H9 (cell line): ENCODE results near the gene CCDC178. TPM values are rescaled to one million over a fixed set of nuclear protein-coding genes. Genes with fewer than 3 reads are reported as not detected.

Experiments used
- DNase-seq: peaks from one replicate; pipeline ENCODE4 v3.0.0-alpha.2; 2017
- H2AFZ ChIP-seq: one replicate; pipeline ENCODE4 v1.6.1; 2013; ENCODE audit warnings: mild to moderate bottlenecking, low read length, control low read depth, moderate library complexity
- H2AK5ac ChIP-seq: 2 replicates; pipeline ENCODE4 v1.6.1; 2013; ENCODE audit warnings: low read length, control low read depth, mixed read lengths; ENCODE audit not compliant: insufficient read length
- H2BK120ac ChIP-seq: one replicate; pipeline ENCODE4 v1.6.1; 2013; ENCODE audit warnings: low read depth, mild to moderate bottlenecking, low read length, control low read depth, inconsistent platforms; ENCODE audit not compliant: poor library complexity, severe bottlenecking
- H2BK12ac ChIP-seq: 2 replicates; pipeline ENCODE4 v1.6.1; 2013; ENCODE audit warnings: low read length, control low read depth, mixed read lengths, low read depth; ENCODE audit not compliant: insufficient read length
- H2BK15ac ChIP-seq: 2 replicates; pipeline ENCODE4 v1.6.1; 2013; ENCODE audit warnings: low read depth, low read length, control low read depth
- H2BK20ac ChIP-seq: one replicate; pipeline ENCODE4 v1.6.1; 2013; ENCODE audit warnings: low read depth, mild to moderate bottlenecking, low read length, control low read depth, inconsistent platforms; ENCODE audit not compliant: poor library complexity, severe bottlenecking
- H2BK5ac ChIP-seq: 2 replicates; pipeline ENCODE4 v1.6.1; 2013; ENCODE audit warnings: low read length, control low read depth, mixed read lengths; ENCODE audit not compliant: insufficient read length
- H3K14ac ChIP-seq: 2 replicates; pipeline ENCODE4 v1.6.1; 2013; ENCODE audit warnings: low read length, control low read depth; ENCODE audit not compliant: insufficient read depth
- H3K18ac ChIP-seq: 2 replicates; pipeline ENCODE4 v1.6.1; 2013; ENCODE audit warnings: low read depth, mild to moderate bottlenecking, mixed read lengths, low read length, control low read depth; ENCODE audit not compliant: insufficient read length
- H3K23ac ChIP-seq: 2 replicates; pipeline ENCODE4 v1.6.1; 2013; ENCODE audit warnings: low read length, control low read depth, mixed read lengths, low read depth; ENCODE audit not compliant: insufficient read length
- H3K23me2 ChIP-seq: 2 replicates; pipeline ENCODE4 v1.6.1; 2013; ENCODE audit warnings: low read depth, mild to moderate bottlenecking, mixed read lengths, low read length, control low read depth; ENCODE audit not compliant: insufficient read length, poor library complexity, severe bottlenecking
- H3K27ac ChIP-seq: 2 replicates; pipeline ENCODE4 v1.5.1; 2013; ENCODE audit warnings: low read length, control low read depth, mixed read lengths, low read depth; ENCODE audit not compliant: insufficient read length
- H3K27me3 ChIP-seq: 2 replicates; pipeline ENCODE4 v1.6.1; 2013; ENCODE audit warnings: low read length, control low read depth, inconsistent platforms; ENCODE audit not compliant: insufficient read depth
- H3K4ac ChIP-seq: 2 replicates; pipeline ENCODE4 v1.6.1; 2013; ENCODE audit warnings: low read depth, mild to moderate bottlenecking, control low read depth, inconsistent platforms, low read length, moderate library complexity
- H3K4me1 ChIP-seq: 2 replicates; pipeline ENCODE4 v1.6.1; 2013; ENCODE audit warnings: low read length, control low read depth, inconsistent platforms; ENCODE audit not compliant: insufficient read depth
- H3K4me2 ChIP-seq: 2 replicates; pipeline ENCODE4 v1.6.1; 2013; ENCODE audit warnings: low read length, control low read depth, mixed read lengths; ENCODE audit not compliant: insufficient read length, insufficient read depth
- H3K56ac ChIP-seq: 2 replicates; pipeline ENCODE4 v1.6.1; 2013; ENCODE audit warnings: low read depth, mild to moderate bottlenecking, mixed read lengths, low read length, control low read depth; ENCODE audit not compliant: insufficient read length
- H3K79me1 ChIP-seq: 2 replicates; pipeline ENCODE4 v1.6.1; 2013; ENCODE audit warnings: low read depth, mild to moderate bottlenecking, moderate library complexity, low read length, control low read depth, inconsistent platforms; ENCODE audit not compliant: insufficient read depth, poor library complexity, severe bottlenecking
- H3K79me2 ChIP-seq: 2 replicates; pipeline ENCODE4 v1.6.1; 2013; ENCODE audit warnings: low read length, control low read depth, inconsistent platforms; ENCODE audit not compliant: insufficient read depth
- H3K9ac ChIP-seq: 2 replicates; pipeline ENCODE4 v1.6.1; 2013; ENCODE audit warnings: low read length, control low read depth, mixed read lengths; ENCODE audit not compliant: insufficient read length; ENCODE audit errors: extremely low read depth
- H3K9me3 ChIP-seq: one replicate; pipeline ENCODE4 v1.6.1; 2013; ENCODE audit warnings: low read depth, low read length, inconsistent platforms; ENCODE audit not compliant: control insufficient read depth
- H3T11ph ChIP-seq: one replicate; pipeline ENCODE4 v1.6.1; 2013; ENCODE audit warnings: mild to moderate bottlenecking, low read length, control low read depth, inconsistent platforms
- H4K20me1 ChIP-seq: one replicate; pipeline ENCODE4 v1.6.1; 2013; ENCODE audit not compliant: control insufficient read depth, insufficient read length, insufficient read depth
- H4K5ac ChIP-seq: 2 replicates; pipeline ENCODE4 v1.6.1; 2013; ENCODE audit warnings: low read depth, mild to moderate bottlenecking, mixed read lengths, low read length, control low read depth; ENCODE audit not compliant: insufficient read length
- H4K8ac ChIP-seq: replicated peaks from 2 replicates; pipeline ENCODE4 v1.6.1; 2013; ENCODE audit warnings: low read length, control low read depth, mixed read lengths, low read depth; ENCODE audit not compliant: insufficient read length
- H4K91ac ChIP-seq: 2 replicates; pipeline ENCODE4 v1.6.1; 2013; ENCODE audit warnings: low read depth, mild to moderate bottlenecking, moderate library complexity, mixed read lengths, low read length, control low read depth; ENCODE audit not compliant: insufficient read length
- H3K27ac Mint-ChIP-seq, 3 experiments: 2 replicates in 2 of 3; 3 replicates in 1 of 3; pipeline ENCODE4 v1.8.0; 2020 to 2021; ENCODE audit warnings: mixed read lengths in 3 of 3, mild to moderate bottlenecking in 1 of 3, moderate library complexity in 1 of 3
- H3K27me3 Mint-ChIP-seq: 2 replicates; pipeline ENCODE4 v1.8.0; 2021; ENCODE audit warnings: low read depth, mild to moderate bottlenecking, moderate library complexity, mixed read lengths
- H3K36me3 Mint-ChIP-seq, 3 experiments: 2 replicates in 2 of 3; 3 replicates in 1 of 3; pipeline ENCODE4 v1.8.0; 2020 to 2021; ENCODE audit warnings: low read depth in 3 of 3, mixed read lengths in 3 of 3; ENCODE audit not compliant: insufficient read depth in 1 of 3
- H3K4me1 Mint-ChIP-seq, 2 experiments: 2 replicates each; pipeline ENCODE4 v1.8.0; 2020; ENCODE audit warnings: mixed read lengths in 2 of 2
- H3K4me3 Mint-ChIP-seq, 2 experiments: 2 replicates in 1 of 2; 3 replicates in 1 of 2; pipeline ENCODE4 v1.8.0; 2020 to 2021; ENCODE audit warnings: mild to moderate bottlenecking in 2 of 2, mixed read lengths in 2 of 2, moderate library complexity in 1 of 2
- H3K9me3 Mint-ChIP-seq, 2 experiments: 2 replicates in 1 of 2; 3 replicates in 1 of 2; pipeline ENCODE4 v1.8.0; 2020; ENCODE audit warnings: mild to moderate bottlenecking in 2 of 2, mixed read lengths in 2 of 2, moderate library complexity in 1 of 2
- CTCF ChIP-seq: fragments of 200-600 bp; sonication (generic); conservative IDR thresholded peaks from 3 replicates; pipeline ENCODE4 v1.8.0; 2021; ENCODE audit warnings: antibody characterized with exemption, mild to moderate bottlenecking
- WGBS: extraction: QIAGEN DNeasy Blood & Tissue Kit; methylation state at CpG from one replicate; pipeline ENCODE4 v1.1.7; 2013; ENCODE audit warnings: missing lambda C conversion rate, low lambda C conversion rate, mixed read lengths; ENCODE audit not compliant: insufficient read length; ENCODE audit errors: extremely low coverage; 5-methylcytosine and 5-hydroxymethylcytosine counted together
- total RNA-seq: library from RNA; stranded (reverse); gene quantifications from 2 replicates; pipeline ENCODE4 v1.2.1, GENCODE V29; 2021

Gene CCDC178
- total RNA-seq, 1 experiment from 2014 or later = not detected

- H3K14ac ChIP-seq = no peak overlapping the region
- H2AFZ ChIP-seq = no peak overlapping the region
- no peak overlapping the region for H3K23ac ChIP-seq
- no peak overlapping the region for H3K27ac ChIP-seq
- no peaks in the 10 kb centered on the region for H3K79me1 ChIP-seq
- H3K4me3 Mint-ChIP-seq = no peak overlapping the region
- peaks cover 2% of the 10 kb centered on the region; the same call in 1 of the 2 replicates for H3K27me3 Mint-ChIP-seq
- no peaks in the 10 kb centered on the region for H4K20me1 ChIP-seq
- no peak overlapping the region for H3T11ph ChIP-seq
- no peak overlapping the region for H2AK5ac ChIP-seq
- H4K8ac ChIP-seq = no peak overlapping the region
- no peak overlapping the region for H2BK120ac ChIP-seq
- no peak overlapping the region for H2BK12ac ChIP-seq
- no peak overlapping the region for H4K5ac ChIP-seq
- no peak overlapping the region for H3K56ac ChIP-seq
- H3K9me3 Mint-ChIP-seq = no peaks in the 10 kb centered on the region; a peak in 1 of 5 replicates
- H3K18ac ChIP-seq = no peak overlapping the region
- no CpG with 5 or more reads among the region's 2 CpGs for WGBS
- no peak overlapping the region for H4K91ac ChIP-seq
- H3K4me1 Mint-ChIP-seq = peaks cover 36 to 40% of the 10 kb centered on the region in 2 experiments
- DNase-seq = no peak
- no peak for TF ChIP-seq CTCF
- no peaks in the 10 kb centered on the region for H3K23me2 ChIP-seq
- no peak overlapping the region for H3K4ac ChIP-seq
- no peak overlapping the region for H3K27ac Mint-ChIP-seq
- H3K36me3 Mint-ChIP-seq = no peaks in the 10 kb centered on the region
- H2BK15ac ChIP-seq = no peak overlapping the region
- H3K4me1 ChIP-seq = peaks cover 9% of the 10 kb centered on the region; the same call in 1 of the 2 replicates
- no peak overlapping the region for H3K9ac ChIP-seq
- H2BK20ac ChIP-seq = no peak overlapping the region
- H2BK5ac ChIP-seq = no peak overlapping the region
- H3K4me2 ChIP-seq = no peak overlapping the region
- H3K27me3 ChIP-seq = no peaks in the 10 kb centered on the region
- H3K9me3 ChIP-seq = no peaks in the 10 kb centered on the region
- H3K79me2 ChIP-seq = no peaks in the 10 kb centered on the region
These were observed 552.2 kb downstream of the CCDC178 start for GRCh38 chr18:32888306-32888705.

Other genes with a start within 250 kb of the CCDC178 start
- gene ASXL3, start 137.5 kb upstream of the CCDC178 start, total RNA-seq = 0.35 and 0.70 TPM in 2 replicates